Measurements from ENCODE around the gene CHST7. TPM values are rescaled to one million over a fixed set of nuclear protein-coding genes. Genes with fewer than 3 reads are reported as not detected.

Gene CHST7
- total RNA-seq, 1 donor from 2014 or later = 1.1 TPM

- H3K36me3 Mint-ChIP-seq (ENCODE audit: insufficient read depth) = peaks cover 4% of the 10 kb centered on the region
- H3K4me3 Mint-ChIP-seq (ENCODE audit: low read depth) = no peak overlapping the region
- no peak overlapping the region for H3K27ac Mint-ChIP-seq
- no peaks in the 10 kb centered on the region for H3K4me1 Mint-ChIP-seq (ENCODE audit: low read depth)
- no peaks in the 10 kb centered on the region for H3K27me3 Mint-ChIP-seq
- no peak for TF ChIP-seq CTCF (IDR thresholded peaks at IDR 0.05; ENCODE audit: unreplicated experiment)
- H3K9me3 Mint-ChIP-seq (ENCODE audit: low read depth) = peaks cover 9% of the 10 kb centered on the region
- no peak for DNase-seq (ENCODE audit: low spot score, unreplicated experiment)
Observed at GRCh38 chrX:46554942-46555341, 18.6 kb upstream of the CHST7 start.

GRCh38 chrX:46559062-46559461 is 14.5 kb upstream of the CHST7 start:
- H3K9me3 Mint-ChIP-seq (ENCODE audit: low read depth) = peaks cover 12% of the 10 kb centered on the region
- no peaks in the 10 kb centered on the region for H3K4me1 Mint-ChIP-seq (ENCODE audit: low read depth)
- no peak for TF ChIP-seq CTCF (IDR thresholded peaks at IDR 0.05; ENCODE audit: unreplicated experiment)
- H3K36me3 Mint-ChIP-seq (ENCODE audit: insufficient read depth) = no peaks in the 10 kb centered on the region
- DNase-seq (ENCODE audit: low spot score, unreplicated experiment) = no peak
- no peak overlapping the region for H3K27ac Mint-ChIP-seq
- H3K4me3 Mint-ChIP-seq (ENCODE audit: low read depth) = no peak overlapping the region
- no peaks in the 10 kb centered on the region for H3K27me3 Mint-ChIP-seq

GRCh38 chrX:46561824-46562657 is 11.5 kb upstream of the CHST7 start:
- no peak for TF ChIP-seq CTCF (IDR thresholded peaks at IDR 0.05; ENCODE audit: unreplicated experiment)
- no peaks in the 10 kb centered on the region for H3K36me3 Mint-ChIP-seq (ENCODE audit: insufficient read depth)
- H3K4me1 Mint-ChIP-seq (ENCODE audit: low read depth) = no peaks in the 10 kb centered on the region
- no peak for DNase-seq (ENCODE audit: low spot score, unreplicated experiment)
- H3K4me3 Mint-ChIP-seq (ENCODE audit: low read depth) = no peak overlapping the region
- H3K27me3 Mint-ChIP-seq = no peaks in the 10 kb centered on the region
- H3K27ac Mint-ChIP-seq = no peak overlapping the region
- peaks cover 20% of the 10 kb centered on the region for H3K9me3 Mint-ChIP-seq (ENCODE audit: low read depth)

- no peak overlapping the region for H3K27ac Mint-ChIP-seq
- peaks cover 11% of the 10 kb centered on the region for H3K9me3 Mint-ChIP-seq (ENCODE audit: low read depth)
- H3K4me3 Mint-ChIP-seq (ENCODE audit: low read depth) = no peak overlapping the region
- H3K27me3 Mint-ChIP-seq = peaks cover 8% of the 10 kb centered on the region
- no peak for TF ChIP-seq CTCF (IDR thresholded peaks at IDR 0.05; ENCODE audit: unreplicated experiment)
- H3K36me3 Mint-ChIP-seq (ENCODE audit: insufficient read depth) = peaks cover 2% of the 10 kb centered on the region
- no peak for DNase-seq (ENCODE audit: low spot score, unreplicated experiment)
- H3K4me1 Mint-ChIP-seq (ENCODE audit: low read depth) = no peaks in the 10 kb centered on the region
Observed at GRCh38 chrX:46567388-46567787, 6.2 kb upstream of the CHST7 start.

- no peaks in the 10 kb centered on the region for H3K4me1 Mint-ChIP-seq (ENCODE audit: low read depth)
- H3K27ac Mint-ChIP-seq = no peak overlapping the region
- peaks cover 2% of the 10 kb centered on the region for H3K36me3 Mint-ChIP-seq (ENCODE audit: insufficient read depth)
- DNase-seq (ENCODE audit: low spot score, unreplicated experiment) = no peak
- peaks cover 18% of the 10 kb centered on the region for H3K27me3 Mint-ChIP-seq
- H3K4me3 Mint-ChIP-seq (ENCODE audit: low read depth) = no peak overlapping the region
- TF ChIP-seq CTCF (IDR thresholded peaks at IDR 0.05; ENCODE audit: unreplicated experiment) = no peak
- H3K9me3 Mint-ChIP-seq (ENCODE audit: low read depth) = peaks cover 11% of the 10 kb centered on the region
Observed at GRCh38 chrX:46569621-46570020, 3.9 kb upstream of the CHST7 start.
